SK-N-SH (cell line): ENCODE data around the gene BSCL2.
"Not testable (repeated sequence)": the region's sequence is repeated elsewhere in the genome, so short reads cannot be mapped to it uniquely, and the experiment has no call there.

ENCODE experiments used
- GABPA ChIP-seq: IDR thresholded peaks from 2 replicates; pipeline ENCODE4 v1.4.0; 2012; ENCODE audit warnings: low read depth, mild to moderate bottlenecking
- GATA2 ChIP-seq: sonication (generic); formaldehyde crosslinking; IDR thresholded peaks from 2 replicates; pipeline ENCODE4 v1.5.0; 2020; ENCODE audit warnings: mild to moderate bottlenecking, missing genetic modification reagents
- JUND ChIP-seq: IDR thresholded peaks from 2 replicates; pipeline ENCODE4 v1.4.0; 2012
- MXI1 ChIP-seq: IDR thresholded peaks from 2 replicates; pipeline ENCODE4 v1.6.1; 2012; ENCODE audit warnings: mild to moderate bottlenecking, low read depth, low read length, improper control_type of control experiment
- POLR2AphosphoS5 ChIP-seq: IDR thresholded peaks from 2 replicates; pipeline ENCODE4 v1.6.1; 2012; ENCODE audit warnings: low read depth, low read length
- RAD21 ChIP-seq: IDR thresholded peaks from 2 replicates; pipeline ENCODE4 v1.6.1; 2012; ENCODE audit warnings: mild to moderate bottlenecking, low read length
- SIN3A ChIP-seq: IDR thresholded peaks from 2 replicates; pipeline ENCODE4 v1.6.1; 2012; ENCODE audit warnings: low read depth, mild to moderate bottlenecking, low read length, moderate library complexity, borderline replicate concordance
- YY1 ChIP-seq: IDR thresholded peaks from 2 replicates; pipeline ENCODE4 v1.4.0; 2012; ENCODE audit warnings: low read depth, mild to moderate bottlenecking
- TF ChIP-seq, protein P1 (sequence below): fragments of 200-600 bp; sonication (generic); IDR thresholded peaks from 2 replicates; pipeline ENCODE4 v1.6.1; 2017; ENCODE audit warnings: antibody characterized with exemption, mild to moderate bottlenecking, moderate library complexity
- TF ChIP-seq, protein P2 (sequence below): IDR thresholded peaks from 2 replicates; pipeline ENCODE4 v1.6.1; 2012; ENCODE audit warnings: mild to moderate bottlenecking, low read depth, low read length, moderate library complexity

- not testable (repeated sequence) for TF ChIP-seq RAD21; POLR2AphosphoS5; SIN3A; YY1; MXI1; GATA2 (CRISPR knock-in tag); JUND; GABPA
- TF ChIP-seq, protein P1, sequence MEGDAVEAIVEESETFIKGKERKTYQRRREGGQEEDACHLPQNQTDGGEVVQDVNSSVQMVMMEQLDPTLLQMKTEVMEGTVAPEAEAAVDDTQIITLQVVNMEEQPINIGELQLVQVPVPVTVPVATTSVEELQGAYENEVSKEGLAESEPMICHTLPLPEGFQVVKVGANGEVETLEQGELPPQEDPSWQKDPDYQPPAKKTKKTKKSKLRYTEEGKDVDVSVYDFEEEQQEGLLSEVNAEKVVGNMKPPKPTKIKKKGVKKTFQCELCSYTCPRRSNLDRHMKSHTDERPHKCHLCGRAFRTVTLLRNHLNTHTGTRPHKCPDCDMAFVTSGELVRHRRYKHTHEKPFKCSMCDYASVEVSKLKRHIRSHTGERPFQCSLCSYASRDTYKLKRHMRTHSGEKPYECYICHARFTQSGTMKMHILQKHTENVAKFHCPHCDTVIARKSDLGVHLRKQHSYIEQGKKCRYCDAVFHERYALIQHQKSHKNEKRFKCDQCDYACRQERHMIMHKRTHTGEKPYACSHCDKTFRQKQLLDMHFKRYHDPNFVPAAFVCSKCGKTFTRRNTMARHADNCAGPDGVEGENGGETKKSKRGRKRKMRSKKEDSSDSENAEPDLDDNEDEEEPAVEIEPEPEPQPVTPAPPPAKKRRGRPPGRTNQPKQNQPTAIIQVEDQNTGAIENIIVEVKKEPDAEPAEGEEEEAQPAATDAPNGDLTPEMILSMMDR: not testable (repeated sequence)
- TF ChIP-seq, protein P2, sequence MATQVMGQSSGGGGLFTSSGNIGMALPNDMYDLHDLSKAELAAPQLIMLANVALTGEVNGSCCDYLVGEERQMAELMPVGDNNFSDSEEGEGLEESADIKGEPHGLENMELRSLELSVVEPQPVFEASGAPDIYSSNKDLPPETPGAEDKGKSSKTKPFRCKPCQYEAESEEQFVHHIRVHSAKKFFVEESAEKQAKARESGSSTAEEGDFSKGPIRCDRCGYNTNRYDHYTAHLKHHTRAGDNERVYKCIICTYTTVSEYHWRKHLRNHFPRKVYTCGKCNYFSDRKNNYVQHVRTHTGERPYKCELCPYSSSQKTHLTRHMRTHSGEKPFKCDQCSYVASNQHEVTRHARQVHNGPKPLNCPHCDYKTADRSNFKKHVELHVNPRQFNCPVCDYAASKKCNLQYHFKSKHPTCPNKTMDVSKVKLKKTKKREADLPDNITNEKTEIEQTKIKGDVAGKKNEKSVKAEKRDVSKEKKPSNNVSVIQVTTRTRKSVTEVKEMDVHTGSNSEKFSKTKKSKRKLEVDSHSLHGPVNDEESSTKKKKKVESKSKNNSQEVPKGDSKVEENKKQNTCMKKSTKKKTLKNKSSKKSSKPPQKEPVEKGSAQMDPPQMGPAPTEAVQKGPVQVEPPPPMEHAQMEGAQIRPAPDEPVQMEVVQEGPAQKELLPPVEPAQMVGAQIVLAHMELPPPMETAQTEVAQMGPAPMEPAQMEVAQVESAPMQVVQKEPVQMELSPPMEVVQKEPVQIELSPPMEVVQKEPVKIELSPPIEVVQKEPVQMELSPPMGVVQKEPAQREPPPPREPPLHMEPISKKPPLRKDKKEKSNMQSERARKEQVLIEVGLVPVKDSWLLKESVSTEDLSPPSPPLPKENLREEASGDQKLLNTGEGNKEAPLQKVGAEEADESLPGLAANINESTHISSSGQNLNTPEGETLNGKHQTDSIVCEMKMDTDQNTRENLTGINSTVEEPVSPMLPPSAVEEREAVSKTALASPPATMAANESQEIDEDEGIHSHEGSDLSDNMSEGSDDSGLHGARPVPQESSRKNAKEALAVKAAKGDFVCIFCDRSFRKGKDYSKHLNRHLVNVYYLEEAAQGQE: not testable (repeated sequence)
Observed at GRCh38 chr11:62703921-62704320, 3.3 kb downstream of the BSCL2 start.
